ENCODE measurements around the gene PDE4D.

PDE4D gene

DNA sequence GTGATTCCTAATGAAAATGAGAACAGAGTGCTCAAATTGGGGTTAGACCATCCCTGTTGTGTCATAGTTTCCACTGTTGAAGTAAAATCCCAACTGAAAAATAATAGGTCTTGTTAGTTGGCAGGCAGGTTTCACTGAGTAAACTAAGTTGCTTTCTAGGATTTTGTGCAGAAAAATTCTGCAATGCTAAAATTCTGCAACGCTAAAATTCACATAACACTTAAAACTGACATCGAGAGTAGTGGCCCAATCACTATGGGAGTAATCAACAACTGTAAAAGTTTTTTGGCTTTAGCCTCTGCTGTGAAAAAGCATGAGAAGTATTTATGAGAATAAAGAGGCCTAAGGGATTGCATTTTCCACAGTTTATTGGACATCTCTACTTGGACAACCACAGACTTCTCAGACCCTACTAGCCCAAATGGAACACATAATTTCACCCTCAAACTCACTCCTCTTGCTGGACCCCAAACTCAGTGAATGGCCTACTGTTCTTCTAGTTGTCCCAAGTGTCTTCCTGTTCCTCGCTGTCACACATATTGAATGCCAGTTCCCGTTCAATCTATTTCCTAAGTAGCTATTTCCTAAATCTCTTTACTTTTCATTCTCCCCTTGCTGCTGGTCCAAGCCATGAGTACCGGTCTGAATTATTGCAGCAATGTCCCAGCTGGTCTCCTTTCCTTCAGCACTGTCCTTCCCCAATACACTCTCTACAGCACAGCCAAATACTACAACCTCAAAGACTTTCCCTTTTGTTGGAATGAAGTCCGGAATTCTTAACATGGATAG is 355.4 kb downstream of the PDE4D start:
- Mint-ChIP-seq H3K36me3 (no peaks in the 10 kb centered on the region), H3K4me1 (no peaks in the 10 kb centered on the region), H3K27ac (no peak overlapping the region), H3K27me3 (no peaks in the 10 kb centered on the region), H3K4me3 (no peak overlapping the region), H3K9me3 (no peaks in the 10 kb centered on the region)

- no peak overlapping the region for H3K27ac Mint-ChIP-seq
- no peaks in the 10 kb centered on the region for H3K9me3 Mint-ChIP-seq
- no peaks in the 10 kb centered on the region for H3K27me3 Mint-ChIP-seq
- H3K4me3 Mint-ChIP-seq: no peak overlapping the region
- H3K4me1 Mint-ChIP-seq: no peaks in the 10 kb centered on the region
- H3K36me3 Mint-ChIP-seq: no peaks in the 10 kb centered on the region
Observed at GRCh38 chr5:59536875-59537274, 356.7 kb downstream of the PDE4D start.

DNA sequence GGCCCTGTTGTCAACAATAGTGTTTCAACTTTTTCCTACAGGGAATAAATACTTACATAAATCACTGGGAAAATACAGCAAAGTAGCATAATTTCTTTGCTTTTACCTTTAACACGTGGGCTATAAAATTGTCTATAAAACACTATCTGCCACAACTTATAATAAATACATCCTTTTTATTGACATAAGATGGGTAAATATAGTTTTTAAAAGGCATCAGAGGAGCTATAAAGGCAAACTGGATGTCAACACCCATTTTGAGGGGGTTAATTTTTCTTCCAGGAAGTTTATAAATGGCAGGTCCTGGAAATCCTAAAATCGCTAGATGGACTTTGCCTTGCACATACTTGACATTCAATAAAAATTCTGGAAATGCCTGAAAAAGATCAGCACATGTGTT is 358.0 kb downstream of the PDE4D start:
- no peak overlapping the region for H3K4me3 Mint-ChIP-seq
- no peaks in the 10 kb centered on the region for H3K36me3 Mint-ChIP-seq
- no peak overlapping the region for H3K27ac Mint-ChIP-seq
- no peaks in the 10 kb centered on the region for H3K4me1 Mint-ChIP-seq
- no peaks in the 10 kb centered on the region for H3K9me3 Mint-ChIP-seq
- no peaks in the 10 kb centered on the region for H3K27me3 Mint-ChIP-seq

DNA sequence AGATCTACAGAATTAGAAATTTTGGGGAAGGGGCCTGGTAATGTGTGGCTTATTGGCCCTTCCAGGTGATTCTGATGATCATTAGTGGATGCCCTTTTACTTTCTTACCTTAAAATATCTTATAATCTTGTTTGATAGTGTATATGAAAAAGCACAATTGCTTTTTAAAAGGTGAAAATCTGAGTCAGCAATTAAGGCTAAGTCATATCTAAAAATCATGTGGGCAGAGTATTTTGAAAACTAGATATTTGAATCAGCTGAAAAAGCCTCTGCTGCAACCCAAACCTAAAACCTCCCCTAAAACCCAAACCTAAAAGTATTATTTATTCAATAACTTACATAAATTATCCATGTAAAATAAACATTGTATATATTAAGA is 359.8 kb downstream of the PDE4D start:
- Mint-ChIP-seq H3K4me1 (no peaks in the 10 kb centered on the region), H3K9me3 (no peaks in the 10 kb centered on the region), H3K27me3 (no peaks in the 10 kb centered on the region), H3K4me3 (no peak overlapping the region), H3K27ac (no peak overlapping the region), H3K36me3 (no peaks in the 10 kb centered on the region)

DNA sequence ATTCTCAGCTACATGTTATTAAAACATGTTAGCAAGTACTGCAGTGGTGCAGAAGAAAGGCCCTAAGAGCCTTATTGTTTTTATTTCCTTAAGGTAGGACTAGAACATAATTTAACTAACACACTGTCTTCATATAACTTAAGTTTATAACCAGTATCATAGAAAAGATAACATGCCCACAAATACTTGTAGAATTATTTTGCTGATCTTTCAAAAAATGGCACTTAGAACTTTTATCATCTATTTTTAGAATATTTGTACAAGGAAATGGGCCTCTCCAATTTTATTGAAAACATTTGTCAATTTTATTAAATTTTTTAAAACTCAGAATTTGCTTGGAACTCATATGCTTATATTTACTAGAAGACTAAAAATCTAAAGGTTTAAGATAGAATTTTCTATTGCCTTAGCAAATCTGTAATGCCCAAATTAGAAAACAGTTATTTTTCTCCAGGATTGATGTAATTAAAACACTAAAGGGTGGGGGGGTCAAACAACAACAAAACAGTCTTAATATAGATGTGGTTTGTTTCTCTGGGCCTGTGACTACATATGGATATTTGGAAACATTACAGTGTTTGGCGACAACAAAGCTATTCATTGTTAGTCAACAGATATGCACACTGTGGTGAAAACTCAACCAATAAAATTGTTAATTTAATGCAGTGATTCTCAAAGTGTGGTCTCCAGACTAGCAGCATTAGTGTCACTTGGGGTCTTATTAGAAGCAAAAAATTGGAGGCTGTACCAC is 360.4 kb downstream of the PDE4D start:
- H3K9me3 Mint-ChIP-seq: no peaks in the 10 kb centered on the region
- H3K36me3 Mint-ChIP-seq: no peaks in the 10 kb centered on the region
- H3K4me1 Mint-ChIP-seq: no peaks in the 10 kb centered on the region
- no peak overlapping the region for H3K27ac Mint-ChIP-seq
- no peak overlapping the region for H3K4me3 Mint-ChIP-seq
- no peaks in the 10 kb centered on the region for H3K27me3 Mint-ChIP-seq

- Mint-ChIP-seq H3K4me1 (no peaks in the 10 kb centered on the region), H3K27me3 (no peaks in the 10 kb centered on the region), H3K9me3 (no peaks in the 10 kb centered on the region), H3K27ac (no peak overlapping the region), H3K36me3 (no peaks in the 10 kb centered on the region), H3K4me3 (no peak overlapping the region)
Observed at GRCh38 chr5:59529239-59529638, 364.3 kb downstream of the PDE4D start.

GRCh38 chr5:59528202-59528862 is 365.2 kb downstream of the PDE4D start:
- no peaks in the 10 kb centered on the region for H3K36me3 Mint-ChIP-seq
- H3K27me3 Mint-ChIP-seq: no peaks in the 10 kb centered on the region
- no peak overlapping the region for H3K4me3 Mint-ChIP-seq
- H3K9me3 Mint-ChIP-seq: no peaks in the 10 kb centered on the region
- H3K4me1 Mint-ChIP-seq: no peaks in the 10 kb centered on the region
- no peak overlapping the region for H3K27ac Mint-ChIP-seq

GRCh38 chr5:59525957-59526356 is 367.6 kb downstream of the PDE4D start:
- H3K4me1 Mint-ChIP-seq: no peaks in the 10 kb centered on the region
- no peaks in the 10 kb centered on the region for H3K36me3 Mint-ChIP-seq
- H3K9me3 Mint-ChIP-seq: no peaks in the 10 kb centered on the region
- H3K27ac Mint-ChIP-seq: no peak overlapping the region
- no peaks in the 10 kb centered on the region for H3K27me3 Mint-ChIP-seq
- H3K4me3 Mint-ChIP-seq: no peak overlapping the region

- Mint-ChIP-seq H3K27ac (no peak overlapping the region), H3K4me3 (no peak overlapping the region), H3K36me3 (no peaks in the 10 kb centered on the region), H3K9me3 (no peaks in the 10 kb centered on the region), H3K27me3 (no peaks in the 10 kb centered on the region), H3K4me1 (no peaks in the 10 kb centered on the region)
Observed at GRCh38 chr5:59525311-59525710, 368.2 kb downstream of the PDE4D start.

DNA sequence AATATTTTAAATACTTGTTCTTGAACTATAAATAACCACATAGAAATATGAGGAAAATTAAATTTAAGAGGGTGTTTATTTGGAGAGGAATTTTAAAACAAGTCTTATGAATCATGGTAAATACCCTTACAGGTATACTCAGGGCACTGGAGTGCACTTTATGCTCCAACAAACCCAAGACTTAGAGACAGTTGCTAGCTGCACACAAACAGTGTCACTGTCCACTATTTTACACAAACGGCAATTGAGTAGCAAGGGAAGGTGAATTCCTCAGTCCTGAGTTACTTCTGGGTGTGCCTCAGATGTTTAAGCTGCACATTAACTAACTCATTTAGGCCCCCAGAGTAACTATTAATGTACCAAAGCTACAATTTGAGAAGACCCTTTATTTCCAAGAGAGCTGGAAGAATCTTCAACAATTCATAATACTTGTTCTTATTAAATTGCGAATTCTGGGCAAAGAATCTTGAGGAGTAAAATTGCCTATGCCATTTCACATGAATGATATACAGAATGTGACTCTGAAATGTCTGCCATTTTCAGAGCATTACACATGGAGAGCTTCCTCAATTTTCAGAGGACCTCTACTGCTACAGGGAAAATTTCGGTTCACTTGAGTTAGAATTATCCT is 371.2 kb downstream of the PDE4D start:
- no peaks in the 10 kb centered on the region for H3K36me3 Mint-ChIP-seq
- H3K27ac Mint-ChIP-seq: no peak overlapping the region
- H3K4me3 Mint-ChIP-seq: no peak overlapping the region

DNA sequence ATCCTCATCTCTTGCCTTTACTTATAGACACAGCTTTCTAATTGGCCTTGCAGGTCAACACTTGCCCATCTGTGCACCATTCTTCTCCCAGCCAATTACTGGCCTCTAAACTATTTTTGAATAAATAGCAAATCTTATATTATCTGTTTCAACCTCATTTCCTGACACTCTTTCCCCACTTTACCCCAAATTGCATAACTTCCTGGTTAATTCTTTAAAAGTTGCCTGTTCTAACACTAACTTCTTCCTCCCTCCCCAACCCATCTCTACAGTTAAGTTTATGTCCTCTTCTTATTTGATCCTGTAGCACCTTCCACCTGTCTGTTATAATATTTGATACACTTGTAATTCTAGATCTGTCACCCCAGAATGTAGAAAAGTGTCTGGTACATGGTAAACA is 372.1 kb downstream of the PDE4D start:
- H3K9me3 Mint-ChIP-seq: no peaks in the 10 kb centered on the region
- no peaks in the 10 kb centered on the region for H3K36me3 Mint-ChIP-seq
- H3K27me3 Mint-ChIP-seq: no peaks in the 10 kb centered on the region
- H3K27ac Mint-ChIP-seq: no peak overlapping the region
- H3K4me1 Mint-ChIP-seq: no peaks in the 10 kb centered on the region
- no peak overlapping the region for H3K4me3 Mint-ChIP-seq

More for the DNA sequence above, 371.2 kb downstream of the PDE4D start:
- H3K27me3 Mint-ChIP-seq: no peaks in the 10 kb centered on the region
- H3K9me3 Mint-ChIP-seq: no peaks in the 10 kb centered on the region
- no peaks in the 10 kb centered on the region for H3K4me1 Mint-ChIP-seq

DNA sequence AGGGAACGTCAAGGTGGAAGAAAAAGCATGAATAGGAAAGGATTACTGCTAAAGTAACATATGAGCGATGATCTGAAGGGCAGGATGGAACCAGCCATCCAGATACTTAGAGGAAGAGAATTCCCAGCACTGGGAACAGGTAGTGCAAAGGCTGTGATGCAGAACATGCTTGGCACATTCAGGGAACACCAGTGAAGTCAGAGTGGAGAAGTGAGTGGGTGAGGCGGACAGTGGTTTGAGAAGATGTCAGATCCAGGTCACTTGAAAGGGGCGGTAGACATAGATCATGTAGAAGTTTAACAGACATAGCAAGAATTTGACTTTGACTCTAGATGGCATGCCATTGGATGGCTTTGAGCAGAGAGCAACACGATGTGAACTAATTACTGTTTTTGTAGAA is 374.2 kb downstream of the PDE4D start:
- Mint-ChIP-seq H3K9me3 (no peaks in the 10 kb centered on the region), H3K27me3 (no peaks in the 10 kb centered on the region), H3K4me3 (no peak overlapping the region), H3K27ac (no peak overlapping the region), H3K36me3 (no peaks in the 10 kb centered on the region), H3K4me1 (no peaks in the 10 kb centered on the region)

- H3K27me3 Mint-ChIP-seq: no peaks in the 10 kb centered on the region
- H3K27ac Mint-ChIP-seq: no peak overlapping the region
- no peaks in the 10 kb centered on the region for H3K9me3 Mint-ChIP-seq
- no peak overlapping the region for H3K4me3 Mint-ChIP-seq
- no peaks in the 10 kb centered on the region for H3K36me3 Mint-ChIP-seq
- H3K4me1 Mint-ChIP-seq: no peaks in the 10 kb centered on the region
Observed at GRCh38 chr5:59517926-59518585, 375.5 kb downstream of the PDE4D start.

GRCh38 chr5:59516161-59516560 is 377.4 kb downstream of the PDE4D start:
- Mint-ChIP-seq H3K9me3 (no peaks in the 10 kb centered on the region), H3K27ac (no peak overlapping the region), H3K27me3 (no peaks in the 10 kb centered on the region), H3K36me3 (no peaks in the 10 kb centered on the region), H3K4me3 (no peak overlapping the region), H3K4me1 (no peaks in the 10 kb centered on the region)

DNA sequence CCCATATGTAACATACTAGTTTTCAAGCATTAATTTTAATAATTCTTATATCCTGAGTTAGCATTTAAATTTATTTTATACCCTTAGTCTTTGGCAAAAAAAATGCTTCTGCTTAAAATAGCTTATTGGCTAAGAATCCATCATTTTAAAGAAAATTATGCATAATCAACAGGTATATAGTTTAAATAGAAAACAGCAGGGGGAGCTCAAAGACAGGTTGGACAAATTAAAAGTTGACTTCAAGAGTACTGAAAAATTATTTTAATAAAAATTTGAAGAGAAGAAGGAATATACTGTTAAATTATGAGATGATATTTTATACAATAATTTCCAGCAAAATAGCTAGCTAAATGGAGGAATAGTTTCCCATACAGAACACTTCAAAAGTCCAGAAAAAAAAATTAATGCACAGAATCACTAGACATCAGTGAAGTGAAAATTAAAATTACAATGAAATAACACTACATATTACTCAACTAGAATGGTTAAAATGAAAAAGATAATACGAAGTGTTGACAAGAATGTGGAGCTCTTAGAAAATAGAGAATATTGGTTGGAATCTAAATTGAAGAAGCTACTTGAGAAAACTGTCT is 387.1 kb downstream of the PDE4D start:
- Mint-ChIP-seq H3K4me3 (no peak overlapping the region), H3K27ac (no peak overlapping the region), H3K4me1 (no peaks in the 10 kb centered on the region), H3K9me3 (no peaks in the 10 kb centered on the region), H3K27me3 (no peaks in the 10 kb centered on the region), H3K36me3 (no peaks in the 10 kb centered on the region)

Data from activated naive CD4-positive, alpha-beta T cell treated with anti-CD3 and anti-CD28 coated beads, Interleukin-2, amount 50 U/mL, for 24 hours (primary cell).